Mesenchymal stem cell (in vitro differentiated cells and primary cell): ENCODE results near the gene DNM1L.

Source experiments
- DNase-seq: peaks from one replicate; pipeline ENCODE4 v3.0.0-alpha.2; 2013
- H2AFZ ChIP-seq: one replicate; pipeline ENCODE4 v1.6.1; 2013; ENCODE audit warnings: low read depth, mild to moderate bottlenecking, control low read depth, inconsistent platforms, low read length, moderate library complexity
- H2AK5ac ChIP-seq: 2 replicates; pipeline ENCODE4 v1.6.1; 2013; ENCODE audit warnings: low read length, moderate library complexity, mild to moderate bottlenecking, inconsistent platforms; ENCODE audit not compliant: severe bottlenecking
- H2BK120ac ChIP-seq: one replicate; pipeline ENCODE4 v1.6.1; 2013; ENCODE audit warnings: low read depth, mild to moderate bottlenecking, inconsistent platforms, low read length, moderate library complexity
- H2BK12ac ChIP-seq, 2 experiments: one replicate each; pipeline ENCODE4 v1.6.1; 2013; ENCODE audit warnings: inconsistent platforms in 2 of 2, low read length in 2 of 2, mild to moderate bottlenecking in 2 of 2, moderate library complexity in 2 of 2, control low read depth in 1 of 2
- H2BK15ac ChIP-seq: one replicate; pipeline ENCODE4 v1.6.1; 2013; ENCODE audit warnings: mild to moderate bottlenecking, low read depth, inconsistent platforms; ENCODE audit not compliant: poor library complexity, severe bottlenecking
- H2BK5ac ChIP-seq: 2 replicates; pipeline ENCODE4 v1.6.1; 2013; ENCODE audit warnings: low read depth, mild to moderate bottlenecking, low read length, control low read depth, inconsistent platforms; ENCODE audit not compliant: poor library complexity, severe bottlenecking
- H3K14ac ChIP-seq, 2 experiments: one replicate each; pipeline ENCODE4 v1.6.1; 2013; ENCODE audit warnings: inconsistent platforms in 2 of 2, low read length in 2 of 2, control low read depth in 1 of 2, mild to moderate bottlenecking in 1 of 2, moderate library complexity in 1 of 2
- H3K18ac ChIP-seq, 2 experiments: one replicate each; pipeline ENCODE4 v1.6.1; 2013; ENCODE audit warnings: inconsistent platforms in 2 of 2, low read length in 2 of 2, control low read depth in 1 of 2, low read depth in 1 of 2, mild to moderate bottlenecking in 1 of 2
- H3K23ac ChIP-seq, 2 experiments: one replicate each; pipeline ENCODE4 v1.6.1; 2013; ENCODE audit warnings: inconsistent platforms in 2 of 2, low read length in 2 of 2, mild to moderate bottlenecking in 2 of 2, moderate library complexity in 2 of 2, control low read depth in 1 of 2
- H3K27ac ChIP-seq: 2 replicates; pipeline ENCODE4 v1.5.1; 2013; ENCODE audit warnings: mild to moderate bottlenecking, moderate library complexity, low read length, control low read depth, inconsistent platforms; ENCODE audit not compliant: poor library complexity, severe bottlenecking
- H3K27me3 ChIP-seq, 2 experiments: 2 replicates each; pipeline versions ENCODE4 v1.6.1 to v1.7.0; 2013; ENCODE audit warnings: low read length in 2 of 2, mild to moderate bottlenecking in 2 of 2, moderate library complexity in 2 of 2, control low read depth in 1 of 2, inconsistent platforms in 1 of 2; ENCODE audit not compliant: control insufficient read depth in 1 of 2, insufficient read depth in 1 of 2
- H3K36me3 ChIP-seq, 2 experiments: 2 replicates each; pipeline versions ENCODE4 v1.6.1 to v1.7.0; 2013; ENCODE audit warnings: low read length in 2 of 2, control low read depth in 1 of 2, inconsistent platforms in 1 of 2, low read depth in 1 of 2, mild to moderate bottlenecking in 1 of 2; ENCODE audit not compliant: insufficient read depth in 2 of 2, control insufficient read depth in 1 of 2
- H3K4ac ChIP-seq, 2 experiments: one replicate each; pipeline ENCODE4 v1.6.1; 2013; ENCODE audit warnings: inconsistent platforms in 2 of 2, low read length in 2 of 2, mild to moderate bottlenecking in 2 of 2, moderate library complexity in 2 of 2, control low read depth in 1 of 2, low read depth in 1 of 2
- H3K4me1 ChIP-seq: 2 replicates; pipeline ENCODE4 v1.6.1; 2013; ENCODE audit warnings: low read depth, low read length, control low read depth; ENCODE audit not compliant: control insufficient read depth, insufficient read depth
- H3K4me2 ChIP-seq: 2 replicates; pipeline ENCODE4 v1.6.1; 2013; ENCODE audit warnings: low read length, mild to moderate bottlenecking, inconsistent platforms; ENCODE audit not compliant: poor library complexity, severe bottlenecking
- H3K4me3 ChIP-seq, 2 experiments: 2 replicates each; pipeline versions ENCODE4 v1.5.1 to v1.7.0; 2013; ENCODE audit warnings: low read length in 2 of 2, mild to moderate bottlenecking in 2 of 2, control low read depth in 1 of 2, low read depth in 1 of 2; ENCODE audit not compliant: insufficient read depth in 1 of 2
- H3K79me1 ChIP-seq: replicated peaks from 2 replicates; pipeline ENCODE4 v1.6.1; 2013; ENCODE audit warnings: mild to moderate bottlenecking, control low read depth, low read length, inconsistent platforms; ENCODE audit not compliant: poor library complexity, severe bottlenecking
- H3K9ac ChIP-seq: 2 replicates; pipeline ENCODE4 v1.7.0; 2013; ENCODE audit warnings: mild to moderate bottlenecking, low read length, moderate library complexity
- H3K9me3 ChIP-seq: 2 replicates; pipeline ENCODE4 v1.7.0; 2013; ENCODE audit warnings: mild to moderate bottlenecking, low read length; ENCODE audit not compliant: control insufficient read depth
- H4K8ac ChIP-seq: one replicate; pipeline ENCODE4 v1.6.1; 2013; ENCODE audit warnings: inconsistent platforms, mild to moderate bottlenecking, low read length, moderate library complexity
- H4K91ac ChIP-seq: one replicate; pipeline ENCODE4 v1.6.1; 2013; ENCODE audit warnings: mild to moderate bottlenecking, low read length, inconsistent platforms
- WGBS: methylation state at CpG from one replicate; pipeline ENCODE4 v1.1.7; 2013; ENCODE audit warnings: mixed read lengths; 5-methylcytosine and 5-hydroxymethylcytosine counted together

The DNM1L gene

GRCh38 chr12:32743264-32743663 lies 64.2 kb downstream of the DNM1L start:
- 100% methylated on average over 1 of the region's 2 CpGs for WGBS
- Histone ChIP-seq H4K91ac (no peak overlapping the region), H3K79me1 (peaks cover 5% of the 10 kb centered on the region), H3K23ac (no peak overlapping the region), H3K4ac (no peak overlapping the region), H3K27ac (no peak overlapping the region), H3K36me3 (peaks cover 25 to 96% of the 10 kb centered on the region in 2 experiments), H3K9ac (no peak overlapping the region), H3K4me1 (no peaks in the 10 kb centered on the region), H3K4me2 (no peak overlapping the region), H2BK15ac (no peak overlapping the region), H2BK12ac (no peak overlapping the region), H2AK5ac (no peak overlapping the region), H3K4me3 (no peak overlapping the region), H3K27me3 (no peaks in the 10 kb centered on the region), H2AFZ (no peak overlapping the region), H2BK120ac (no peak overlapping the region), H3K9me3 (no peaks in the 10 kb centered on the region), H2BK5ac (no peak overlapping the region), H4K8ac (no peak overlapping the region), H3K18ac (no peak overlapping the region), H3K14ac (no peak overlapping the region)
- no peak for DNase-seq

- Histone ChIP-seq H2BK5ac (no peak overlapping the region), H3K9ac (peak overlapping the region; percentile 93), H2BK15ac (no peak overlapping the region), H3K4ac (no peak overlapping the region), H2BK12ac (no peak overlapping the region), H4K8ac (no peak overlapping the region), H3K4me2 (no peak overlapping the region), H3K79me1 (peaks cover 8% of the 10 kb centered on the region), H3K4me1 (peaks cover 2% of the 10 kb centered on the region), H2AK5ac (no peak overlapping the region), H3K23ac (no peak overlapping the region), H4K91ac (no peak overlapping the region), H3K27ac (no peak overlapping the region), H3K36me3 (peaks cover 12 to 51% of the 10 kb centered on the region in 2 experiments), H3K9me3 (no peaks in the 10 kb centered on the region), H2AFZ (no peak overlapping the region), H3K4me3 (peak overlapping the region in 1 of 2 experiments; percentile 98), H3K18ac (no peak overlapping the region), H2BK120ac (no peak overlapping the region), H3K14ac (no peak overlapping the region), H3K27me3 (no peaks in the 10 kb centered on the region)
- DNase-seq: no peak
- 83% methylated on average over 4 of the region's 4 CpGs for WGBS
These were observed 74.5 kb downstream of the DNM1L start for GRCh38 chr12:32753605-32754004.

GRCh38 chr12:32754111-32754510 lies 75.0 kb downstream of the DNM1L start:
- 42% methylated on average over 1 of the region's 2 CpGs for WGBS
- no peak overlapping the region for H3K27ac ChIP-seq
- no peak overlapping the region for H3K14ac ChIP-seq
- H2AK5ac ChIP-seq: no peak overlapping the region
- no peak overlapping the region for H3K4ac ChIP-seq
- peaks cover 2% of the 10 kb centered on the region for H3K4me1 ChIP-seq
- H2AFZ ChIP-seq: no peak overlapping the region
- H2BK120ac ChIP-seq: no peak overlapping the region
- peaks cover 12 to 45% of the 10 kb centered on the region in 2 experiments for H3K36me3 ChIP-seq
- no peak overlapping the region for H3K23ac ChIP-seq
- H2BK5ac ChIP-seq: no peak overlapping the region
- no peak overlapping the region for H2BK15ac ChIP-seq
- H4K91ac ChIP-seq: no peak overlapping the region
- no peak overlapping the region for H3K18ac ChIP-seq
- H3K4me2 ChIP-seq: peak overlapping the region; percentile 83
- no peak overlapping the region for H4K8ac ChIP-seq
- no peak overlapping the region for H2BK12ac ChIP-seq
- H3K27me3 ChIP-seq: no peaks in the 10 kb centered on the region
- peak overlapping the region; percentile 93 for H3K9ac ChIP-seq
- DNase-seq: no peak
- H3K9me3 ChIP-seq: no peaks in the 10 kb centered on the region
- peak overlapping the region in 1 of 2 experiments; percentile 98 for H3K4me3 ChIP-seq
- peaks cover 6% of the 10 kb centered on the region for H3K79me1 ChIP-seq

- Histone ChIP-seq H2BK5ac (peak overlapping the region; percentile 63), H2AK5ac (no peak overlapping the region), H2BK12ac (peak overlapping the region in 1 of 2 experiments; percentile 8), H3K23ac (peak overlapping the region in 1 of 2 experiments; percentile 62), H3K27ac (peak overlapping the region; percentile 91), H3K27me3 (no peaks in the 10 kb centered on the region), H3K4me1 (peaks cover 2% of the 10 kb centered on the region), H3K9ac (peak overlapping the region; percentile 93), H4K91ac (peak overlapping the region; percentile 96), H3K9me3 (no peaks in the 10 kb centered on the region), H2BK15ac (peak overlapping the region; percentile 74), H2AFZ (peak overlapping the region; percentile 6), H3K4me3 (peak overlapping the region; percentile 90 to 98), H3K4me2 (peak overlapping the region; percentile 83), H4K8ac (peak overlapping the region; percentile 98), H3K79me1 (peaks cover 6% of the 10 kb centered on the region), H2BK120ac (peak overlapping the region; percentile 92), H3K4ac (peak overlapping the region; percentile 88 to 95), H3K36me3 (peaks cover 12 to 37% of the 10 kb centered on the region in 2 experiments), H3K18ac (peak overlapping the region; percentile 90 to 98), H3K14ac (peak overlapping the region; percentile 77 to 93)
- under 1% methylated on average over 40 of the region's 40 CpGs for WGBS
- peak; percentile 89 for DNase-seq
These were observed 76.1 kb downstream of the DNM1L start for GRCh38 chr12:32755051-32755653.
